HepG2 (cell line): ENCODE data around the gene EPO. TPM values are rescaled to one million over a fixed set of nuclear protein-coding genes. Genes with fewer than 3 reads are reported as not detected.

Experiments
- AKAP8 ChIP-seq: sonication (generic); formaldehyde crosslinking; IDR thresholded peaks from 2 replicates; pipeline ENCODE4 v1.5.1; 2020; ENCODE audit warnings: mild to moderate bottlenecking, missing genetic modification reagents
- NFIC ChIP-seq: IDR thresholded peaks from 2 replicates; pipeline ENCODE4 v1.6.1; 2012; ENCODE audit warnings: mild to moderate bottlenecking, low read length, inconsistent platforms
- RARA ChIP-seq: IDR thresholded peaks from 2 replicates; pipeline ENCODE4 v1.6.1; 2016; ENCODE audit warnings: missing genetic modification reagents, missing compliant biosample characterization
- RFX5 ChIP-seq: IDR thresholded peaks from 2 replicates; pipeline ENCODE4 v1.6.1; 2011; ENCODE audit warnings: low read depth, low read length, improper control_type of control experiment
- ZNF3 ChIP-seq: IDR thresholded peaks from 2 replicates; pipeline ENCODE4 v1.7.0; 2017; ENCODE audit warnings: inconsistent platforms
- ZNF326 ChIP-seq: sonication (generic); formaldehyde crosslinking; IDR thresholded peaks from 2 replicates; pipeline ENCODE4 v1.4.0; 2020; ENCODE audit warnings: missing genetic modification reagents, borderline replicate concordance
- ZNF382 ChIP-seq: sonication (generic); formaldehyde crosslinking; IDR thresholded peaks from 2 replicates; pipeline ENCODE4 v1.5.0; 2020; ENCODE audit warnings: missing genetic modification reagents, mild to moderate bottlenecking, borderline replicate concordance
- ZNF432 ChIP-seq: sonication (generic); formaldehyde crosslinking; IDR thresholded peaks from 2 replicates; pipeline ENCODE4 v1.5.0; 2020; ENCODE audit warnings: missing genetic modification reagents, mild to moderate bottlenecking, borderline replicate concordance
- polyA plus RNA-seq, 8 experiments: library from polyadenylated mRNA; depleted of rRNA in 3 of 8; stranded (reverse) in 7 of 8; unstranded in 1 of 8; fragments of >200 nt; fragmentation: Illumina TruSeq in 4 of 8; extraction: Trizol in 4 of 8; gene quantifications; 2 replicates each; pipeline versions ENCODE4 v1.2.1 to v1.2.3, GENCODE V29; 2011 to 2016; ENCODE audit warnings: low read depth in 4 of 8, missing spikeins in 1 of 8, mixed read lengths in 1 of 8; ENCODE audit not compliant: insufficient read depth in 1 of 8
- total RNA-seq, 5 experiments: library from RNA; depleted of rRNA; stranded (reverse); fragments of >200 nt; fragmentation: Illumina TruSeq; extraction: Trizol; gene quantifications; 2 replicates each; pipeline ENCODE4 v1.2.3, GENCODE V29; 2016; ENCODE audit warnings: low read depth in 1 of 5
- TF ChIP-seq, protein P1 (sequence below): sonication (generic); formaldehyde crosslinking; IDR thresholded peaks from 2 replicates; pipeline ENCODE4 v1.4.0; 2020; ENCODE audit warnings: missing genetic modification reagents
- TF ChIP-seq, protein P2 (sequence below): sonication (generic); formaldehyde crosslinking; IDR thresholded peaks from 2 replicates; pipeline ENCODE4 v1.8.1; 2023; ENCODE audit warnings: mild to moderate bottlenecking, inconsistent platforms, moderate library complexity, missing genetic modification reagents, borderline replicate concordance
- TF ChIP-seq, protein P3 (sequence below): sonication (generic); formaldehyde crosslinking; IDR thresholded peaks from 2 replicates; pipeline ENCODE4 v1.4.0; 2020; ENCODE audit warnings: mild to moderate bottlenecking, missing genetic modification reagents
- TF ChIP-seq, protein P4 (sequence below): fragments of 450-650 bp; IDR thresholded peaks from 2 replicates; pipeline ENCODE4 v1.6.1; 2016
- TF ChIP-seq, protein P5 (sequence below): sonication (generic); formaldehyde crosslinking; IDR thresholded peaks from 2 replicates; pipeline ENCODE4 v1.4.0; 2020; ENCODE audit warnings: mild to moderate bottlenecking, missing genetic modification reagents
- TF ChIP-seq, protein P6 (sequence below): IDR thresholded peaks from 2 replicates; pipeline ENCODE4 v1.6.1; 2016; ENCODE audit warnings: mild to moderate bottlenecking
- TF ChIP-seq, protein P7 (sequence below): IDR thresholded peaks from 2 replicates; pipeline ENCODE4 v1.6.1; 2016; ENCODE audit warnings: low read depth, control low read depth
- TF ChIP-seq, protein P8 (sequence below): sonication (generic); formaldehyde crosslinking; IDR thresholded peaks from 2 replicates; pipeline ENCODE4 v1.8.0; 2022; ENCODE audit warnings: mild to moderate bottlenecking, missing genetic modification reagents; ENCODE audit not compliant: insufficient replicate concordance
- TF ChIP-seq, protein P9 (sequence below): sonication (generic); formaldehyde crosslinking; conservative IDR thresholded peaks from 2 replicates; pipeline ENCODE4 v1.4.0; 2020; ENCODE audit warnings: missing genetic modification reagents

Gene EPO
- total and polyA plus RNA-seq, 2 of the 13 experiments (the other 11 are each of a cell fraction or from before 2014, with no cell fraction given): 10.3 to 25.7 TPM

DNA sequence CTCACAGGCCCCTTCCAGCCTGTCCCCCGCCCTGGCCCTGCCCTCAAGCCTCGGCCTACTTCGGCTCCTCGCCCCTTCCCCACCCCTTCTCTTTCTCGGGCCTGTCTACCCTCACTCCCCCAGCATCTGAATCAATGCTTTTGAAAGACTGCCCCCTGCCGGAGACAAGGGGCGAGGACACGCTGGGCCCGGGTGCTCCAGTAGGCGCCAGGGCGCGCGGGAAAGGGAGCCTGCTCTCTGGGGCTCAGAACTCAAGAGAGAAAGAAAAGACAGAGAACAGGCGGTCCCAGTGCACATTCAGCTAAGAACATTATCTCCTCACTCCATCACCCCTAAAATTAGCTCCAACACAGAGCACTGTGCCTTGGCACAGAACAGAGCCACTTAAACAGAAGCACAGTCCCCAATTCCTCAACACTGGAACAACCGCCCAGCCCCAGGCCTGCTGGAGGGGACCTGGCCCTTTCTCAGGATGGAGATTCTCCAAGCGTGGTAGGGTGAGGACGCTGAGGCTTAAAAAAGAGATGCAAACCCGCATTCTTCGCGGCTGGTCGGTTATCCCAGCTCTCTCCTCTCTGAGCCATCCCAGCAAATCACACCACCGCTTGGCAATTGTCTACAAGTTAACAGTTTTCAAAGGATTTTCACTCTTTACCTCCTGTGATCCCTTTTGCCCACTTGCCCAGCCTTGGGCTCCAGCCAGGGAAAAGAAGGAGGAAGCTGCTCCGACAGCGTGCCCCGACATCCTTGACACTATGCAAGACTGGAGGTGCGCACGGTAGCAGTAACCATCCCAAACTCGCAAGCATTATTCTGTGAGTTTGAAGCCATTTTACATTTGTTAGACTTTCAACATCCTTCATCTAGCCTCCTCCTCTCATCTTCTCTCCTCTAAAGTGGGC, 28.3 kb upstream of the EPO start (continued):
- TF ChIP-seq, protein P1, sequence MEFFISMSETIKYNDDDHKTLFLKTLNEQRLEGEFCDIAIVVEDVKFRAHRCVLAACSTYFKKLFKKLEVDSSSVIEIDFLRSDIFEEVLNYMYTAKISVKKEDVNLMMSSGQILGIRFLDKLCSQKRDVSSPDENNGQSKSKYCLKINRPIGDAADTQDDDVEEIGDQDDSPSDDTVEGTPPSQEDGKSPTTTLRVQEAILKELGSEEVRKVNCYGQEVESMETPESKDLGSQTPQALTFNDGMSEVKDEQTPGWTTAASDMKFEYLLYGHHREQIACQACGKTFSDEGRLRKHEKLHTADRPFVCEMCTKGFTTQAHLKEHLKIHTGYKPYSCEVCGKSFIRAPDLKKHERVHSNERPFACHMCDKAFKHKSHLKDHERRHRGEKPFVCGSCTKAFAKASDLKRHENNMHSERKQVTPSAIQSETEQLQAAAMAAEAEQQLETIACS: no peak
- TF ChIP-seq, protein P2, sequence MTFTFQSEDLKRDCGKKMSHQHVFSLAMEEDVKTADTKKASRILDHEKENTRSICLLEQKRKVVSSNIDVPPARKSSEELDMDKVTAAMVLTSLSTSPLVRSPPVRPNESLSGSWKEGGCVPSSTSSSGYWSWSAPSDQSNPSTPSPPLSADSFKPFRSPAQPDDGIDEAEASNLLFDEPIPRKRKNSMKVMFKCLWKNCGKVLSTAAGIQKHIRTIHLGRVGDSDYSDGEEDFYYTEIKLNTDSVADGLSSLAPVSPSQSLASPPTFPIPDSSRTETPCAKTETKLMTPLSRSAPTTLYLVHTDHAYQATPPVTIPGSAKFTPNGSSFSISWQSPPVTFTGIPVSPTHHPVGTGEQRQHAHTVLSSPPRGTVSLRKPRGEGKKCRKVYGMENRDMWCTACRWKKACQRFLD (CRISPR knock-in tag): no peak
- TF ChIP-seq ZNF382 (CRISPR knock-in tag) (no peak), RARA (CRISPR knock-in tag) (no peak), AKAP8 (no peak), RFX5 (no peak), NFIC (no peak), ZNF3 (CRISPR knock-in tag) (no peak), ZNF432 (CRISPR knock-in tag) (no peak), ZNF326 (CRISPR knock-in tag) (no peak)
- TF ChIP-seq, protein P3, sequence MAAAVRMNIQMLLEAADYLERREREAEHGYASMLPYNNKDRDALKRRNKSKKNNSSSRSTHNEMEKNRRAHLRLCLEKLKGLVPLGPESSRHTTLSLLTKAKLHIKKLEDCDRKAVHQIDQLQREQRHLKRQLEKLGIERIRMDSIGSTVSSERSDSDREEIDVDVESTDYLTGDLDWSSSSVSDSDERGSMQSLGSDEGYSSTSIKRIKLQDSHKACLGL (CRISPR knock-in tag): no peak
- TF ChIP-seq, protein P4, sequence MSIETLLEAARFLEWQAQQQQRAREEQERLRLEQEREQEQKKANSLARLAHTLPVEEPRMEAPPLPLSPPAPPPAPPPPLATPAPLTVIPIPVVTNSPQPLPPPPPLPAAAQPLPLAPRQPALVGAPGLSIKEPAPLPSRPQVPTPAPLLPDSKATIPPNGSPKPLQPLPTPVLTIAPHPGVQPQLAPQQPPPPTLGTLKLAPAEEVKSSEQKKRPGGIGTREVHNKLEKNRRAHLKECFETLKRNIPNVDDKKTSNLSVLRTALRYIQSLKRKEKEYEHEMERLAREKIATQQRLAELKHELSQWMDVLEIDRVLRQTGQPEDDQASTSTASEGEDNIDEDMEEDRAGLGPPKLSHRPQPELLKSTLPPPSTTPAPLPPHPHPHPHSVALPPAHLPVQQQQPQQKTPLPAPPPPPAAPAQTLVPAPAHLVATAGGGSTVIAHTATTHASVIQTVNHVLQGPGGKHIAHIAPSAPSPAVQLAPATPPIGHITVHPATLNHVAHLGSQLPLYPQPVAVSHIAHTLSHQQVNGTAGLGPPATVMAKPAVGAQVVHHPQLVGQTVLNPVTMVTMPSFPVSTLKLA: no peak
- TF ChIP-seq, protein P5, sequence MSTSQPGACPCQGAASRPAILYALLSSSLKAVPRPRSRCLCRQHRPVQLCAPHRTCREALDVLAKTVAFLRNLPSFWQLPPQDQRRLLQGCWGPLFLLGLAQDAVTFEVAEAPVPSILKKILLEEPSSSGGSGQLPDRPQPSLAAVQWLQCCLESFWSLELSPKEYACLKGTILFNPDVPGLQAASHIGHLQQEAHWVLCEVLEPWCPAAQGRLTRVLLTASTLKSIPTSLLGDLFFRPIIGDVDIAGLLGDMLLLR (CRISPR knock-in tag): no peak
- TF ChIP-seq, protein P6, sequence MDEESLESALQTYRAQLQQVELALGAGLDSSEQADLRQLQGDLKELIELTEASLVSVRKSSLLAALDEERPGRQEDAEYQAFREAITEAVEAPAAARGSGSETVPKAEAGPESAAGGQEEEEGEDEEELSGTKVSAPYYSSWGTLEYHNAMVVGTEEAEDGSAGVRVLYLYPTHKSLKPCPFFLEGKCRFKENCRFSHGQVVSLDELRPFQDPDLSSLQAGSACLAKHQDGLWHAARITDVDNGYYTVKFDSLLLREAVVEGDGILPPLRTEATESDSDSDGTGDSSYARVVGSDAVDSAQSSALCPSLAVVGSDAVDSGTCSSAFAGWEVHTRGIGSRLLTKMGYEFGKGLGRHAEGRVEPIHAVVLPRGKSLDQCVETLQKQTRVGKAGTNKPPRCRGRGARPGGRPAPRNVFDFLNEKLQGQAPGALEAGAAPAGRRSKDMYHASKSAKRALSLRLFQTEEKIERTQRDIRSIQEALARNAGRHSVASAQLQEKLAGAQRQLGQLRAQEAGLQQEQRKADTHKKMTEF (CRISPR knock-in tag): no peak
- TF ChIP-seq, protein P7, sequence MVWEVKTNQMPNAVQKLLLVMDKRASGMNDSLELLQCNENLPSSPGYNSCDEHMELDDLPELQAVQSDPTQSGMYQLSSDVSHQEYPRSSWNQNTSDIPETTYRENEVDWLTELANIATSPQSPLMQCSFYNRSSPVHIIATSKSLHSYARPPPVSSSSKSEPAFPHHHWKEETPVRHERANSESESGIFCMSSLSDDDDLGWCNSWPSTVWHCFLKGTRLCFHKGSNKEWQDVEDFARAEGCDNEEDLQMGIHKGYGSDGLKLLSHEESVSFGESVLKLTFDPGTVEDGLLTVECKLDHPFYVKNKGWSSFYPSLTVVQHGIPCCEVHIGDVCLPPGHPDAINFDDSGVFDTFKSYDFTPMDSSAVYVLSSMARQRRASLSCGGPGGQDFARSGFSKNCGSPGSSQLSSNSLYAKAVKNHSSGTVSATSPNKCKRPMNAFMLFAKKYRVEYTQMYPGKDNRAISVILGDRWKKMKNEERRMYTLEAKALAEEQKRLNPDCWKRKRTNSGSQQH (CRISPR knock-in tag): no peak
- TF ChIP-seq, protein P8, sequence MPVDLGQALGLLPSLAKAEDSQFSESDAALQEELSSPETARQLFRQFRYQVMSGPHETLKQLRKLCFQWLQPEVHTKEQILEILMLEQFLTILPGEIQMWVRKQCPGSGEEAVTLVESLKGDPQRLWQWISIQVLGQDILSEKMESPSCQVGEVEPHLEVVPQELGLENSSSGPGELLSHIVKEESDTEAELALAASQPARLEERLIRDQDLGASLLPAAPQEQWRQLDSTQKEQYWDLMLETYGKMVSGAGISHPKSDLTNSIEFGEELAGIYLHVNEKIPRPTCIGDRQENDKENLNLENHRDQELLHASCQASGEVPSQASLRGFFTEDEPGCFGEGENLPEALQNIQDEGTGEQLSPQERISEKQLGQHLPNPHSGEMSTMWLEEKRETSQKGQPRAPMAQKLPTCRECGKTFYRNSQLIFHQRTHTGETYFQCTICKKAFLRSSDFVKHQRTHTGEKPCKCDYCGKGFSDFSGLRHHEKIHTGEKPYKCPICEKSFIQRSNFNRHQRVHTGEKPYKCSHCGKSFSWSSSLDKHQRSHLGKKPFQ: no peak
- TF ChIP-seq, protein P9, sequence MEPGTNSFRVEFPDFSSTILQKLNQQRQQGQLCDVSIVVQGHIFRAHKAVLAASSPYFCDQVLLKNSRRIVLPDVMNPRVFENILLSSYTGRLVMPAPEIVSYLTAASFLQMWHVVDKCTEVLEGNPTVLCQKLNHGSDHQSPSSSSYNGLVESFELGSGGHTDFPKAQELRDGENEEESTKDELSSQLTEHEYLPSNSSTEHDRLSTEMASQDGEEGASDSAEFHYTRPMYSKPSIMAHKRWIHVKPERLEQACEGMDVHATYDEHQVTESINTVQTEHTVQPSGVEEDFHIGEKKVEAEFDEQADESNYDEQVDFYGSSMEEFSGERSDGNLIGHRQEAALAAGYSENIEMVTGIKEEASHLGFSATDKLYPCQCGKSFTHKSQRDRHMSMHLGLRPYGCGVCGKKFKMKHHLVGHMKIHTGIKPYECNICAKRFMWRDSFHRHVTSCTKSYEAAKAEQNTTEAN (CRISPR knock-in tag): no peak
